HepG2 (cell line): Measurements from ENCODE around the gene SLC2A13. TPM values are rescaled to one million over a fixed set of nuclear protein-coding genes. Genes with fewer than 3 reads are reported as not detected.

ENCODE experiments used
- ATAC-seq: fragments of 200-7000 bp; cut with Tn5 transposase; 3 replicates; pipeline ENCODE4 v1.9.1; 2020; ENCODE audit warnings: mild to moderate bottlenecking, moderate library complexity
- BruUV-seq: library from RNA; stranded (reverse); fragments of 400-500 nt; replicated peaks from 2 replicates; lab custom pipeline; 2021; lab: Mats Ljungman, UMichigan
- CTCF ChIA-PET: fragments of 300-600 bp; formaldehyde crosslinking; extraction: SDS; loops from one replicate; lab custom pipeline; 2021; ENCODE audit warnings: low total read pairs, inconsistent platforms, low intra/inter-chr PET ratio; lab: Yijun Ruan, JAX
- POLR2A ChIA-PET: fragments of 350-600 bp; sonication (Branson Sonifier 250); formaldehyde crosslinking; loops from one replicate; lab custom pipeline; 2020; ENCODE audit warnings: antibody characterized with exemption, inconsistent platforms; lab: Yijun Ruan, JAX
- DNase-seq: peaks from one replicate; pipeline ENCODE4 v3.0.0-alpha.2; 2015; ENCODE audit warnings: low spot score
- FAIRE-seq: peaks from 3 replicates; lab custom pipeline; 2011; peaks lifted over from hg19 to GRCh38; lab: Jason Lieb, UNC
- H2AFZ ChIP-seq: one replicate; pipeline ENCODE4 v1.6.1; 2011; ENCODE audit warnings: low read length, inconsistent platforms
- H3K27ac ChIP-seq: fragments of 300-600 bp; 3 replicates; pipeline ENCODE4 v1.8.0; 2011; ENCODE audit warnings: mixed run types, mild to moderate bottlenecking, mixed read lengths, low read length, inconsistent platforms; ENCODE audit not compliant: insufficient read depth; ENCODE audit errors: extremely low read length
- H3K27me3 ChIP-seq, 2 experiments: fragments of 200-600 bp in 1 of 2; 2 replicates in 1 of 2; 3 replicates in 1 of 2; pipeline versions ENCODE4 v1.6.0 to v1.8.0; 2011; ENCODE audit warnings: low read length in 2 of 2, mild to moderate bottlenecking in 2 of 2, moderate library complexity in 2 of 2, inconsistent platforms in 1 of 2; ENCODE audit not compliant: insufficient read depth in 2 of 2, control insufficient read depth in 1 of 2
- H3K36me3 ChIP-seq, 2 experiments: fragments of 200-600 bp in 1 of 2; replicated peaks in 1 of 2; 2 replicates in 1 of 2; 3 replicates in 1 of 2; pipeline versions ENCODE4 v1.5.1 to v1.8.0; 2011; ENCODE audit warnings: low read length in 2 of 2, inconsistent platforms in 1 of 2; ENCODE audit not compliant: insufficient read depth in 2 of 2, control insufficient read depth in 1 of 2
- H3K4me1 ChIP-seq: 2 replicates; pipeline ENCODE4 v1.5.1; 2012; ENCODE audit warnings: low read length, inconsistent platforms; ENCODE audit not compliant: insufficient read depth
- H3K4me2 ChIP-seq: 2 replicates; pipeline ENCODE4 v1.6.0; 2011; ENCODE audit warnings: low read depth, low read length, inconsistent platforms
- H3K4me3 ChIP-seq, 3 experiments: fragments of 200-600 bp in 1 of 3; sonication (generic), shearing (Covaris generic) in 1 of 3; replicated peaks in 1 of 3; 2 replicates each; pipeline ENCODE4 v1.5.1; 2011 to 2016; ENCODE audit warnings: low read length in 3 of 3, inconsistent platforms in 2 of 3, low read depth in 2 of 3, mild to moderate bottlenecking in 2 of 3, control low read depth in 1 of 3, mixed read lengths in 1 of 3; ENCODE audit not compliant: insufficient read depth in 1 of 3
- H3K79me2 ChIP-seq: one replicate; pipeline ENCODE4 v1.6.1; 2011; ENCODE audit warnings: low read length, inconsistent platforms; ENCODE audit not compliant: insufficient read depth
- H3K9ac ChIP-seq: 2 replicates; pipeline ENCODE4 v1.6.0; 2011; ENCODE audit warnings: mild to moderate bottlenecking, low read depth, low read length, inconsistent platforms; ENCODE audit not compliant: insufficient read depth
- H3K9me3 ChIP-seq: 2 replicates; pipeline ENCODE4 v1.5.1; 2012; ENCODE audit warnings: mild to moderate bottlenecking, low read length
- H4K20me1 ChIP-seq: 2 replicates; pipeline ENCODE4 v1.6.0; 2011; ENCODE audit warnings: inconsistent platforms, mild to moderate bottlenecking, low read length, moderate library complexity; ENCODE audit not compliant: insufficient read depth
- CCAR2 ChIP-seq: fragments of 200-400 bp; formaldehyde crosslinking; optimal IDR thresholded peaks from 2 replicates; pipeline ENCODE3; 2018; ENCODE audit warnings: low read depth, mild to moderate bottlenecking, low read length, moderate library complexity
- FOXM1 ChIP-seq: sonication (generic); formaldehyde crosslinking; IDR thresholded peaks from 2 replicates; pipeline ENCODE4 v1.5.0; 2020; ENCODE audit warnings: missing genetic modification reagents
- NFKBIZ ChIP-seq: IDR thresholded peaks from 2 replicates; pipeline ENCODE4 v1.6.1; 2018; ENCODE audit warnings: missing genetic modification reagents, missing compliant biosample characterization
- PHF20 ChIP-seq: sonication (generic); formaldehyde crosslinking; IDR thresholded peaks from 2 replicates; pipeline ENCODE4 v1.5.0; 2020; ENCODE audit warnings: mild to moderate bottlenecking, missing genetic modification reagents
- POLR2AphosphoS2 ChIP-seq: IDR thresholded peaks from 2 replicates; pipeline ENCODE4 v1.6.1; 2011; ENCODE audit warnings: low read depth, low read length, improper control_type of control experiment
- ZFP1 ChIP-seq: IDR thresholded peaks from 2 replicates; pipeline ENCODE4 v1.6.1; 2016
- ZNF367 ChIP-seq: sonication (generic); formaldehyde crosslinking; IDR thresholded peaks from 2 replicates; pipeline ENCODE4 v1.4.0; 2020; ENCODE audit warnings: missing genetic modification reagents, borderline replicate concordance
- ZNF407 ChIP-seq: sonication (generic); formaldehyde crosslinking; IDR thresholded peaks from one replicate; pipeline ENCODE4 v1.5.1; 2020; ENCODE audit warnings: mild to moderate bottlenecking, missing genetic modification reagents; ENCODE audit errors: not compliant biosample characterization
- in situ Hi-C: cut with HindIII; loops from 2 replicates; pipeline ENCODE4 v1.10.0; 2017; ENCODE audit warnings: low pct_unique_long_range_greater_than_20kb; ENCODE audit not compliant: extremely low pct_ligation_motif_present
- intact Hi-C: fragments of 100-400 bp; cut with micrococcal nuclease; formaldehyde crosslinking; loops from one replicate; pipeline ENCODE4 v1.10.0; 2022; ENCODE audit not compliant: unreplicated experiment
- polyA plus RNA-seq, 8 experiments: library from polyadenylated mRNA; depleted of rRNA in 3 of 8; stranded (reverse) in 7 of 8; unstranded in 1 of 8; fragments of >200 nt; fragmentation: Illumina TruSeq in 4 of 8; extraction: Trizol in 4 of 8; gene quantifications; 2 replicates each; pipeline versions ENCODE4 v1.2.1 to v1.2.3, GENCODE V29; 2011 to 2016; ENCODE audit warnings: low read depth in 4 of 8, missing spikeins in 1 of 8, mixed read lengths in 1 of 8; ENCODE audit not compliant: insufficient read depth in 1 of 8
- total RNA-seq, 5 experiments: library from RNA; depleted of rRNA; stranded (reverse); fragments of >200 nt; fragmentation: Illumina TruSeq; extraction: Trizol; gene quantifications; 2 replicates each; pipeline ENCODE4 v1.2.3, GENCODE V29; 2016; ENCODE audit warnings: low read depth in 1 of 5

SLC2A13 gene
- total and polyA plus RNA-seq, 2 of the 13 experiments (the other 11 are each of a cell fraction or from before 2014, with no cell fraction given) = 5.5 to 6.0 TPM

GRCh38 chr12:40056373-40056772, 49.5 kb downstream of the SLC2A13 start (continued):
- no peak for TF ChIP-seq CCAR2
- TF ChIP-seq ZNF367 (CRISPR knock-in tag) = no peak
- TF ChIP-seq FOXM1 (CRISPR knock-in tag) = no peak
- TF ChIP-seq NFKBIZ (CRISPR knock-in tag) = no peak
- TF ChIP-seq, all 625 proteins: peak for 0

GRCh38 chr12:40055776-40056175, 50.1 kb downstream of the SLC2A13 start:
- no peaks in the 10 kb centered on the region for H3K4me1 ChIP-seq
- H3K9ac ChIP-seq = no peak overlapping the region
- H3K27ac ChIP-seq = no peak overlapping the region
- ATAC-seq (no peak), DNase-seq (no peak), FAIRE-seq (no peak)
- no peak for TF ChIP-seq PHF20 (CRISPR knock-in tag)
- no peak for TF ChIP-seq ZNF407
- TF ChIP-seq POLR2AphosphoS2 = no peak
- no peak for TF ChIP-seq ZFP1
- H3K27me3 ChIP-seq = no peaks in the 10 kb centered on the region
- ChIA-PET CTCF (no interaction called here), POLR2A (no interaction called here)
- no peak overlapping the region for H2AFZ ChIP-seq
- H3K4me3 ChIP-seq = no peak overlapping the region
- intact Hi-C loops (no loop called here), in situ Hi-C loops (no loop called here)
- no peaks in the 10 kb centered on the region for H3K79me2 ChIP-seq
- no peaks in the 10 kb centered on the region for H3K36me3 ChIP-seq
- no peaks in the 10 kb centered on the region for H3K9me3 ChIP-seq
- H3K4me2 ChIP-seq = no peak overlapping the region
- BruUV-seq = no TSS peak
- no peaks in the 10 kb centered on the region for H4K20me1 ChIP-seq
